ENCODE data around the gene BMPR1A. TPM values are rescaled to one million over a fixed set of nuclear protein-coding genes. Genes with fewer than 3 reads are reported as not detected.
"Not testable (repeated sequence)": the region's sequence is repeated elsewhere in the genome, so short reads cannot be mapped to it uniquely, and the experiment has no call there.

BMPR1A gene
- total RNA-seq, 4 donors from 2014 or later: 17.7 to 35.5 (median 26.8) TPM

- TF ChIP-seq CTCF (IDR thresholded peaks at IDR 0.05) (no peak), POLR2A (IDR thresholded peaks at IDR 0.05) (no peak)
- no peak overlapping the region for H3K4me3 ChIP-seq (ENCODE audit: low read depth, poor library complexity, severe bottlenecking)
- DNase-seq (ENCODE audit: low spot score in 2 of 2): no peak
- intact Hi-C loops (cut with DNase I; ENCODE audit: low total_unique reads): no loop called here
- 37 to 43% methylated on average over 5 of the region's 5 CpGs for WGBS, 2 donors
Observed at GRCh38 chr10:86918022-86918471, 161.6 kb downstream of the BMPR1A start.

DNA sequence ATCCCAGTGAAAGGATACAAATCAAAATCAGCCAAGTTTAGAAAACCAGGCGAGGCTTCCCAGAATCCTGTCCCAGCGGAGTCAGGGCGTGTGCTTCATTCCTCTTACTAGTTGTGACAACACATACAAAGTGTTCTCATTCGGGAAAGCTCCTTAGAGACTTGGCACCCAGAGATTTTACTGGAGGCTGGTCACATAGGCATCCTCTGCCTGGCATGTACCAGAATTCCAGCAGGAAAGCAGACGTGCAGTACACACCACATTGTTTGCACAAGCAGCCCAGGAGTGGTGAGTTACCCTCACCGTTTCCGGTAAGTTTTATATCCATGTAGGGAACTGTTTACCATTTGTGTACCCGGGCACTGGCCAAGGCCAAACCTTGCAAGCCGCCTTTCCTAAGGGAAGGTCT is 166.1 kb downstream of the BMPR1A start:
- H3K4me3 ChIP-seq (ENCODE audit: low read depth, poor library complexity, severe bottlenecking): no peak overlapping the region
- intact Hi-C loops (cut with DNase I; ENCODE audit: low total_unique reads): no loop called here
- no peak for TF ChIP-seq POLR2A (IDR thresholded peaks at IDR 0.05)
- TF ChIP-seq CTCF (IDR thresholded peaks at IDR 0.05): no peak
- 60 to 66% methylated on average over 9 of the region's 9 CpGs for WGBS, 2 donors
- DNase-seq (ENCODE audit: low spot score in 2 of 2): no peak

GRCh38 chr10:86929468-86930380 is 173.3 kb downstream of the BMPR1A start:
- WGBS, 2 donors: 86 to 87% methylated on average over 15 of the region's 15 CpGs
- H3K4me3 ChIP-seq (ENCODE audit: low read depth, poor library complexity, severe bottlenecking): no peak overlapping the region
- intact Hi-C loops (cut with DNase I; ENCODE audit: low total_unique reads): no loop called here
- TF ChIP-seq POLR2A (IDR thresholded peaks at IDR 0.05): no peak
- no peak for TF ChIP-seq CTCF (IDR thresholded peaks at IDR 0.05)
- DNase-seq (ENCODE audit: low spot score in 2 of 2): no peak

GRCh38 chr10:86931872-86932271 is 175.5 kb downstream of the BMPR1A start:
- no peak for DNase-seq (ENCODE audit: low spot score in 2 of 2)
- TF ChIP-seq POLR2A (IDR thresholded peaks at IDR 0.05) (no peak), CTCF (IDR thresholded peaks at IDR 0.05) (no peak)
- intact Hi-C loops (cut with DNase I; ENCODE audit: low total_unique reads): no loop called here
- WGBS, 2 donors: 76 to 81% methylated on average over 1 of the region's 1 CpG
- no peak overlapping the region for H3K4me3 ChIP-seq (ENCODE audit: low read depth, poor library complexity, severe bottlenecking)

DNA sequence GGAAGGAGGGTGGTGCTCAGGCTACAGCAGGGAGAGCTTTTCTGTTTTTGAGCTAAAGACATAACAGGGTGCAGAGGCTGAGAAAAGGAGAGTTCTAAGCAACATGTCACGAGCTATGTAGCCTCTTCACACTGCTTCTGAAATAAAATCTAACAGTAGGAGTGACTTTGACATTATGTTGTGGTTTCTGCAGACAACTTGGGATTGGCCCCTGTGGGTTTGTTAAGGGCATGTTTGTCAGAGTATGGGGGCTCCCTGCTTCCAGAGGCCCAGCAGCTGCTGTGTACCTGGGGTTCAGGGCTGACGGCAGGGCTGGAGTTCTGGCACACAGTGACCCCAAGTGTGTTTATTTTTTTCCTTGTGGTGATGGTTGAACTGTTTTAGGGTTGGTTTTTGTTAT is 176.3 kb downstream of the BMPR1A start:
- no peak for TF ChIP-seq POLR2A (IDR thresholded peaks at IDR 0.05)
- no peak for TF ChIP-seq CTCF (IDR thresholded peaks at IDR 0.05)
- intact Hi-C loops (cut with DNase I; ENCODE audit: low total_unique reads): no loop called here
- 82 to 89% methylated on average over 2 of the region's 2 CpGs for WGBS, 2 donors
- no peak overlapping the region for H3K4me3 ChIP-seq (ENCODE audit: low read depth, poor library complexity, severe bottlenecking)
- no peak for DNase-seq (ENCODE audit: low spot score in 2 of 2)

- H3K4me3 ChIP-seq (ENCODE audit: low read depth, poor library complexity, severe bottlenecking); DNase-seq (ENCODE audit: low spot score in 2 of 2); intact Hi-C loops (cut with DNase I; ENCODE audit: low total_unique reads): not testable (repeated sequence)
- WGBS, 2 donors: 81 to 90% methylated on average over 6 of the region's 6 CpGs
Observed at GRCh38 chr10:86934162-86934711, 177.8 kb downstream of the BMPR1A start.

Data from lower leg skin (tissue), 4 donors.